HUES64 (cell line): ENCODE data around the gene IFI27.
"Not testable (repeated sequence)": the region's sequence is repeated elsewhere in the genome, so short reads cannot be mapped to it uniquely, and the experiment has no call there.

Experiments
- H3K27ac ChIP-seq: 2 replicates; pipeline ENCODE4 v1.7.0; 2013; ENCODE audit warnings: low read depth, low read length, inconsistent platforms
- H3K27me3 ChIP-seq: 2 replicates; pipeline ENCODE4 v1.6.1; 2013; ENCODE audit warnings: mild to moderate bottlenecking, low read length; ENCODE audit not compliant: insufficient read depth
- H3K36me3 ChIP-seq: 2 replicates; pipeline ENCODE4 v1.6.1; 2013; ENCODE audit warnings: mild to moderate bottlenecking, low read length; ENCODE audit not compliant: insufficient read depth
- H3K4me1 ChIP-seq: 2 replicates; pipeline ENCODE4 v1.6.1; 2013; ENCODE audit warnings: mild to moderate bottlenecking, low read length, moderate library complexity; ENCODE audit not compliant: insufficient read depth
- H3K4me3 ChIP-seq: 2 replicates; pipeline ENCODE4 v1.5.1; 2013; ENCODE audit warnings: mild to moderate bottlenecking, low read length, moderate library complexity
- H3K9ac ChIP-seq: 2 replicates; pipeline ENCODE4 v1.6.1; 2013; ENCODE audit warnings: mild to moderate bottlenecking, low read depth, low read length
- H3K9me3 ChIP-seq: 2 replicates; pipeline ENCODE4 v1.6.1; 2013; ENCODE audit warnings: low read depth, low read length; ENCODE audit not compliant: insufficient read depth
- WGBS: fragments of 150-250, 120-280 bp; methylation state at CpG from one replicate; pipeline ENCODE4 v1.1.7; 2013; ENCODE audit warnings: missing lambda C conversion rate; 5-methylcytosine and 5-hydroxymethylcytosine counted together

IFI27 gene

DNA sequence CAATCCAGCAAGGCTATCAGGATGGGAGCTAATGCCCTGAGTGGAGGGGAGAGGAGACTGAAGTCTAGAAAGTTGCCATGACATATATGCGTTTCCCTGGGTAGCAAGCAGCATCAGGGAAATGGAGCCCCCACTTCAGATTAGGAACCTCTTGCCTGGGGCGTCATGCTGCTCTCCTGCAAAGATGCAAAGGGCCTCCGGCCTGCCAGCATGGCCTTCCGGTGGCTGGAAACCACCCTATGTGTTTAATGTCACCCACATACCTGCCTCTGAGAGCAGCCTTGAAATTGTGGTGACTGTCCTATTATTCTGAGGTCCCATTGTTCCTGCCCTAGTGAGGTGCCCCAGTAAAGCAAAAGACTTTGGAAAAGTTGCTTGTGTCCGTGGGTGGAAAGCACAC lies 28.9 kb downstream of the IFI27 start:
- no peak overlapping the region for H3K9ac ChIP-seq
- no peak overlapping the region for H3K4me3 ChIP-seq
- H3K27me3 ChIP-seq = no peaks in the 10 kb centered on the region
- WGBS = 75% methylated on average over 5 of the region's 5 CpGs
- peaks cover 11% of the 10 kb centered on the region; the same call in 1 of the 2 replicates for H3K9me3 ChIP-seq
- no peak overlapping the region for H3K27ac ChIP-seq
- no peaks in the 10 kb centered on the region for H3K36me3 ChIP-seq
- H3K4me1 ChIP-seq = peaks cover 14% of the 10 kb centered on the region

DNA sequence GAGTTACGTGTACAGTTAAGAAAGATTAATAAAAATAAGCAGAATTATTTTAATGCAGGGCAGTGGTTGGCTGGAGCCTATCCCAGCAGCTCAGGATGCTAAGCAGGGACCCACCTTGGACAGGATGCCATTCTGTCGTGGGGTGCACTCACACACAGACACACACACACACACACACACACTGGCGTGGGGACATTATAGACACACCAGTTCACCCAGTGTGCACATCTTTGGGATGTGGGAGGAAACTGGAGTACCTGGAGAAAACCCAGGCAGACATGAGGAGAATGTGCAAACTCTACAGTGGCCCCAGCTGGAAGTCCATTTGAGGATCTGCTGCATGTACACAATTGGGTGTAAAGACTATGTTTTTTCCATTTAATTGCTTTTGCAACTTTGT lies 31.7 kb downstream of the IFI27 start:
- Histone ChIP-seq H3K27me3 (no peaks in the 10 kb centered on the region), H3K27ac (no peak overlapping the region), H3K4me3 (no peak overlapping the region), H3K4me1 (peaks cover 19% of the 10 kb centered on the region), H3K9me3 (no peaks in the 10 kb centered on the region), H3K9ac (no peak overlapping the region), H3K36me3 (no peaks in the 10 kb centered on the region)
- WGBS = 86% methylated on average over 3 of the region's 3 CpGs

DNA sequence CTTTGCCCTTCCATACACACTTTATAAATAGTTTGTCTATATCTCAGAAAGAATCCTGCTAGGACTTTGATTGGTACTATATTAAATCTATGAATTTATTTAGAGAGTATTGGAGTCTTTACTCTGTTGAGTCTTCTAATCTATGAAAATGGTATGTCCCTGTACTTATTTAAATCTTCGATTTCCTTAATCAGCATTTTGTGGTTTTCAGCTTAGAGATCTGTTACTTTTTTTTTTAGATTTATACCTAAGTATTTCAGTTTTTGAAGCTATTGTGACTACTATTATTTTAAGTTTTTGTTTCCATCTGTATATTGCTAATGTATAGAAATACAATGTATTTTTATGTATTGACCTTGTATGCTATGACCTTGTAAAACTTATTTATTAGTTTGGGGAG lies 32.3 kb downstream of the IFI27 start:
- no peaks in the 10 kb centered on the region for H3K27me3 ChIP-seq
- H3K4me1 ChIP-seq = peaks cover 19% of the 10 kb centered on the region
- no peak overlapping the region for H3K9ac ChIP-seq
- H3K4me3 ChIP-seq = no peak overlapping the region
- H3K27ac ChIP-seq = no peak overlapping the region
- no peaks in the 10 kb centered on the region for H3K9me3 ChIP-seq
- 80% methylated on average over 1 of the region's 1 CpG for WGBS
- no peaks in the 10 kb centered on the region for H3K36me3 ChIP-seq

DNA sequence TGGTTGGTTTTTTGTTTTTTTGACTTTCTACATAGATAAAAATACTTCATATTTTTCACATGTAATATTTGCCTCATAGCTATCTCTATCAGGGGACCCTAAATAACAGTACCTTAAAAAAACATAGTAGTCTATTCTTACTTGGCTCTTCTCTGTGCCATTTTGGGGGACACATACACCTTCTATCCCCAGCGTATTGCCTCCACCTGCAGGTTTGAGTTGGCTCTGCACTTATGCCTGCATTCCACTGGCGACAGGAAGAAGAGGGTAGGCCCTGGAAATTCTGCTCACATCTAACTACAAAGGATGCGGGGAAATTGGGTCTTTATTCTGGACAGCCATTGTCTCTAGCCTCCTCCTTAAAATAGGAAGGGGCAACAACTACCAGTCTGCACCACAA lies 32.7 kb downstream of the IFI27 start:
- H3K9ac ChIP-seq = no peak overlapping the region
- no peak overlapping the region for H3K4me3 ChIP-seq
- 61% methylated on average over 3 of the region's 3 CpGs for WGBS
- no peaks in the 10 kb centered on the region for H3K36me3 ChIP-seq
- no peak overlapping the region for H3K27ac ChIP-seq
- H3K9me3 ChIP-seq = no peaks in the 10 kb centered on the region
- no peaks in the 10 kb centered on the region for H3K27me3 ChIP-seq
- H3K4me1 ChIP-seq = peaks cover 19% of the 10 kb centered on the region

DNA sequence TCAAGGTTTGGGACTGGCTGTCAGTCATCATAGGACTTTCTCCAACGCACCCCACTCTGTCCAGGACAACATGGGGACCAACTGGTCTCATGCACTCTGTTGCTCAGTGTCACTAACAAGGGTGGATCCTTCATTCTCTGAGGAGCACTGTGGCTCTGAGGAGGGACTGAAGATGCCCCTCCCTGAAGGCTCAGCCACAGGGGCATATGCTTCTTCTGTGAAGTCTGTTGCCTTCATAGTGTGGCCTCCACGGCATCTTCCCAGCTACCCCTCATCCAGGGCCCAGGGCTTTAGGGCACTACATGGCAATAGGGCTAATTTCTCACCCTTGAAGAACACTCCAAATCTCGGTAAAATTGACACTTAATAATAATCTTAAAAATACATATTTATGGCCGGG lies 33.2 kb downstream of the IFI27 start:
- H3K27ac ChIP-seq = no peak overlapping the region
- no peaks in the 10 kb centered on the region for H3K36me3 ChIP-seq
- H3K4me3 ChIP-seq = no peak overlapping the region
- H3K27me3 ChIP-seq = no peaks in the 10 kb centered on the region
- H3K4me1 ChIP-seq = peaks cover 17% of the 10 kb centered on the region
- H3K9ac ChIP-seq = no peak overlapping the region
- no peaks in the 10 kb centered on the region for H3K9me3 ChIP-seq
- WGBS = 96% methylated on average over 4 of the region's 4 CpGs

DNA sequence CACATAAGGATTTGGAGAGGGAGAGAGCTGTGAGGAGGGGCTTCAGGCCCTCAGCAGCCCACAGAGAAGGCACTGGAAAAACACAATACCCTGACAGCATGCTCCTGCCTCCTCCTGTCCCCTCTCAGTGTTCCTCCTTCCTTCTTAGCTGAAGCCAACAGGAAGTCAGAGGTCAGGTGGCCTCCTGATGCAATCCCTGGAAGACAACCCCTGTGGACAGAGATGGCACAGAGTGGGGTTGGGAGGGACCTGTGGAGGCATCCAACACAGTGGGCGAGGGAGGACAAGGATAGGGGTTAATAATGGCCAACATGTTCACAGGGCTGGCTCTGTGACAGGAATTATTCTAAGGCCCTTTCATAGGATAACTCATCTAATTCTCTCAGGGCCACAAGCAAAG lies 34.2 kb downstream of the IFI27 start:
- H3K4me3 ChIP-seq = no peak overlapping the region
- H3K9me3 ChIP-seq = no peaks in the 10 kb centered on the region
- no peaks in the 10 kb centered on the region for H3K27me3 ChIP-seq
- H3K36me3 ChIP-seq = no peaks in the 10 kb centered on the region
- WGBS = 81% methylated on average over 1 of the region's 1 CpG
- H3K27ac ChIP-seq = peak overlapping the region; percentile 84; the same call in 1 of the 2 replicates
- peaks cover 7% of the 10 kb centered on the region for H3K4me1 ChIP-seq
- H3K9ac ChIP-seq = no peak overlapping the region

DNA sequence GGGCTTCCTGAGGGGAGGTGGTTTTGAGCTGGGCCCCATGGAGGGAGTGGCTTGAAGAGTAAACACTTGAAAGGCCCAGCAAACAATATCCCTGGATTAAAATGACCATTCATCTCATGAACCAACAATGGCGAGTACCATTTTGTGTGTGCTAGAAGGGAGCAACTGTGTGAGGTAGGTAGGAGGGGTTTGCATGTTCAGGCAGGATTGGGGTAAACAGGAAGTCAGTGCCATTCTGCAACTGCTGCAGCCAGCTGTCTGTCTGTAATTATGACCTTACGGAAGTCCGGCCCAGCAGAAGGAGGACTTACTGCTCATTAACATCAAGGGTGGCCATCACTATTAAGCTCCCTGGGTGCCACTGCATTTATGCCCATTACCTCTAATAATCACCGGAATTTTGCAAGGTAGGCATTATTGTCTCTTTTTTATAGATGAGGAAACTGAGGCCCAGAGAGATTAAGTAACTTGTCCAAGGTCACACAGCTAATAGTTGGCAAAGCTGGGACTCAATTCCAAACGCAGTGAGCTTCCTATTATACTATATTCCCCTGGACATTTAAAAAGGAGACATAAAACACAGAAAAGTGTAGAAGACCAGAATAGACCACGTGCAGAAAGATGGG lies 35.5 kb downstream of the IFI27 start:
- Histone ChIP-seq H3K9me3 (no peaks in the 10 kb centered on the region), H3K4me1 (peaks cover 5% of the 10 kb centered on the region), H3K36me3 (no peaks in the 10 kb centered on the region), H3K27me3 (no peaks in the 10 kb centered on the region), H3K27ac (no peak overlapping the region), H3K9ac (no peak overlapping the region), H3K4me3 (no peak overlapping the region)
- WGBS = 79% methylated on average over 6 of the region's 6 CpGs

DNA sequence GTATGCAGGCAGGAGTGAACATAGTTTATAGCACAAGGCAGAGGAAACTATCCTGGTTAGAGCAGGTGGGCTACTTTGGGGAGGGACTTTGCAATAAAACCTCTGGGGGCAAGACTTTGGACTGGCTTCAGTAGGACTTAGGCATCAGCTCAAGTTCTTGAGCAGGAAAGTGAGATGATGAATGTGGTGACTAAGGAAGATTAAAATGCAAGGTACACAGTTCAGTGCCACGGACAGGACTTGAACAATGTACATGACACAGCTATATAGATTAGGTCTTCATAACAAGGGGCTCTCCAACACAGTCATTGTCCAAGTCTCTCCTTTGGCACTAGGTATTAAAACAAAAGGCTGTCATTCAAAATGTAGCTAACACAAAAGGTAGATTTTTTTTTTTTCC lies 42.1 kb downstream of the IFI27 start:
- Histone ChIP-seq H3K27ac (no peak overlapping the region), H3K9ac (no peak overlapping the region), H3K4me3 (no peak overlapping the region), H3K9me3 (peaks cover 2% of the 10 kb centered on the region; the same call in 1 of the 2 replicates), H3K4me1 (no peaks in the 10 kb centered on the region), H3K27me3 (0 out of 2 replicates have a peak, but pooled peaks cover under 1% of the 10 kb centered on the region), H3K36me3 (no peaks in the 10 kb centered on the region)
- WGBS = 100% methylated on average over 1 of the region's 1 CpG

DNA sequence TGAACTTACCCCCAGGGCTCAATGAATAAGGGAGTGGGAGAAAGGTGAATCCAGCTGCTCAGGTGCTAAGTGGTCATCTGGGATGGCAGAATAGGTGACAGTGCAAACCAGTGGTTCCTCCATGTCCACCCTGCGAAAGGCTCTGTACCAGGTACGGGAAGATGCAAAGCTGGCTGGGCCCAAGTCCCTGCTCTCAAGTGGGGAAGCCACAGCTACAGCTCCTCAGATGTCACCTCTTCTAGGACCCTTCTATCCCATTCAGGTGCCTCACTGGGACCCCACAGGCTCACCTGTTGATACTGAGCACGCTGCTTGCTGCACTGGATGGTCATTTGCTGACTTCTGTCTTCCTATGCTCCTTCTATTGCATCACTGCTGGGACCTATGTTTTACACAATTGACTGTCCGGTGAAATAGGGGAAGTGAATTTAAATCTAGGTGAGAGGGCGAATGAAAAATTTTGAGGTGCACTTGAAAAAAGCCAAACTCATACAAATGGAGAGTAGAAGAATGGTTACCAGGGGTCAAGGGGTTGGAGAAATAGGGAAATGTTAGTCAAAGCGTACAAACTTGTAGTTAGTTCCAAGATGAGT lies 43.3 kb downstream of the IFI27 start:
- Histone ChIP-seq H3K4me1 (no peaks in the 10 kb centered on the region), H3K27me3 (0 out of 2 replicates have a peak, but pooled peaks cover 2% of the 10 kb centered on the region), H3K27ac (no peak overlapping the region), H3K9ac (no peak overlapping the region), H3K36me3 (no peaks in the 10 kb centered on the region), H3K4me3 (no peak overlapping the region), H3K9me3 (peaks cover 2% of the 10 kb centered on the region; the same call in 1 of the 2 replicates)
- WGBS = 89% methylated on average over 6 of the region's 6 CpGs

DNA sequence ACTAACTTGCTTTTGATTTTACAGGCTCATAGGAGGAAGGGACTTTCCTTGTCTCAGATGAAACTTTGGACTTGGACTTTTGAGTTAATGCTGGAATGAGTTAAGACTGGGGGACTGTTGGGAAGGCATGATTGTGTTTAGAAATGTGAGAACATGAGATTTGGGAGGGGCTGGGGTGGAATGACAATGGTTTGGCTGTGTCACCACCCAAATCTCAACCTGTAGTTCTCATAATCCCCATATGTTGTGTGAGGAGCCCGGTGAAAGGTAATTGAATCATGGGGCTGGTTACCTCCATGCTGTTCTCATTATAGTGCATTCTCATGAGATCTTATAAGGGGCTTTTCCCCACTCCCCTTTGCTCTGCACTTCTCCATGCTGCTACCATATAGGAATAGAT lies 45.6 kb downstream of the IFI27 start:
- no CpG with 5 or more reads among the region's 1 CpG for WGBS
- not testable (repeated sequence) for H3K27ac ChIP-seq, H3K27me3 ChIP-seq, H3K9me3 ChIP-seq, H3K4me3 ChIP-seq, H3K4me1 ChIP-seq, H3K9ac ChIP-seq, H3K36me3 ChIP-seq

DNA sequence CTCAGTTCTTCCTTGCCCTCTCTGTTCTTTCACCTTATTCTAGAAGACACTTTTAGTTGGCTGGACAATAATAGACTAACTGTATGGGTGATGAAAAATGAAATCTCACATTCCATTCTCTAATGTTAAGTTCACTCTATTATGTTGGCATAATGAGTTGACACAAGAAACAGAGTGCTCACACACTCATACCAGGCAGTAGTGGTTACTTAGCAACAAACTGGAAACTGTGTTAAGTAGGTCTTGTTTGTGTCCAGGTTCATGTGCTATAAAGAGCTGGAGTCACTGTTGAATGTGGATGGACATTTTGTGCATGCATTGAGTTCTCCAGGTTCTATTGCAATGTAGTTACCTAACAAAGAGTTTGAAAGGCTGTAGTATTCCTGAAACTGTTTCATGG lies 46.7 kb downstream of the IFI27 start:
- H3K27me3 ChIP-seq = 0 out of 2 replicates have a peak, but pooled peaks cover 2% of the 10 kb centered on the region
- no peak overlapping the region for H3K27ac ChIP-seq
- H3K9me3 ChIP-seq = peaks cover 2% of the 10 kb centered on the region; the same call in 1 of the 2 replicates
- H3K36me3 ChIP-seq = no peaks in the 10 kb centered on the region
- H3K9ac ChIP-seq = no peak overlapping the region
- no peak overlapping the region for H3K4me3 ChIP-seq
- no peaks in the 10 kb centered on the region for H3K4me1 ChIP-seq
